Measurements from ENCODE around the gene SLC24A5.

Gene SLC24A5

DNA sequence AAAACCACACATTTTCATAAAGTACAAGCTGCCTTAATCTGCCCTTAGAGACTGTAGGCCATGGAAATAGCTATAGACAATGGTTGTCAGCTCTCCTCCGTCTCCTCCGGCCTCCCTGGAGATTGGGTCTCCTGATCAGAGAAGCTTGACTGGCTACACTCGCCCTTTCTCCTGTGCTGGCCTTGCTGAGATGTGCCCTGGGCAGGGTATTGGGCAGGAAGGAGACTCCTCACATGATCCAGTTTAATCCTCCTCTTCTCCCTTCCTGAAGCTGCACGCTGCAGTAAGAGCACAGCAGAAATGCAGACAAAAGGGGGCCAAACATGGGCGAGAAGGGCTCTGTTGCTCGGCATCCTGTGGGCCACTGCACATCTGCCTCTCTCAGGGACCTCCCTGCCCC lies at the start of gene SLC24A5:
Gene SLC24A5 (plus strand): TSS at position 246 of the 400 bp plus-strand sequence. CDS start 55 bp downstream, at position 301.
- H3K4me1 Mint-ChIP-seq = peaks cover 10% of the 10 kb centered on the region
- no peaks in the 10 kb centered on the region for H3K27me3 Mint-ChIP-seq (ENCODE audit: low read depth)
- no peaks in the 10 kb centered on the region for H3K9me3 Mint-ChIP-seq
- TF ChIP-seq, protein P1, sequence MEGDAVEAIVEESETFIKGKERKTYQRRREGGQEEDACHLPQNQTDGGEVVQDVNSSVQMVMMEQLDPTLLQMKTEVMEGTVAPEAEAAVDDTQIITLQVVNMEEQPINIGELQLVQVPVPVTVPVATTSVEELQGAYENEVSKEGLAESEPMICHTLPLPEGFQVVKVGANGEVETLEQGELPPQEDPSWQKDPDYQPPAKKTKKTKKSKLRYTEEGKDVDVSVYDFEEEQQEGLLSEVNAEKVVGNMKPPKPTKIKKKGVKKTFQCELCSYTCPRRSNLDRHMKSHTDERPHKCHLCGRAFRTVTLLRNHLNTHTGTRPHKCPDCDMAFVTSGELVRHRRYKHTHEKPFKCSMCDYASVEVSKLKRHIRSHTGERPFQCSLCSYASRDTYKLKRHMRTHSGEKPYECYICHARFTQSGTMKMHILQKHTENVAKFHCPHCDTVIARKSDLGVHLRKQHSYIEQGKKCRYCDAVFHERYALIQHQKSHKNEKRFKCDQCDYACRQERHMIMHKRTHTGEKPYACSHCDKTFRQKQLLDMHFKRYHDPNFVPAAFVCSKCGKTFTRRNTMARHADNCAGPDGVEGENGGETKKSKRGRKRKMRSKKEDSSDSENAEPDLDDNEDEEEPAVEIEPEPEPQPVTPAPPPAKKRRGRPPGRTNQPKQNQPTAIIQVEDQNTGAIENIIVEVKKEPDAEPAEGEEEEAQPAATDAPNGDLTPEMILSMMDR (IDR thresholded peaks at IDR 0.05; ENCODE audit: unreplicated experiment in 3 of 3) = no peak
- H3K27ac Mint-ChIP-seq = no peak within 1 kb of the TSS
- H3K4me3 Mint-ChIP-seq = no peak within 1 kb of the TSS
- no peaks in the 10 kb centered on the region for H3K36me3 Mint-ChIP-seq (ENCODE audit: low read depth)

DNA sequence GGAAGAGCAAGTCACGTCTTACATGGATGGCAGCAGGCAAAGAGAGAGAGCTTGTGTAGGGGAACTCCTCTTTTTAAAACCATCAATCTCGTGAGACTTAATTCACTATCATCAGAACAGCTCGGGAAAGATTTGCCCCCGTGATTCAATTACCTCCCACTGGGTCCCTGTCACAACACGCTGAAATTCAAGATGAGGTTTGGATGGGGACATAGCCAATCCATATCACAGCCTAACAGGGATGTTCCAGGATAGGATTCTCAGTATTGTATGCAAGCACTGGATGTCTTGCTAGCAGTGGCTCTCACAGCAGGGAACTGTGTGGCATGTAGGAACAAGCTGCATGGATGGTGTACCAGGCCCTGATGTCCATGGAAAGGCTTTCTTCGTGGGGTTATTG lies 47.8 kb upstream of the SLC24A5 start:
- TF ChIP-seq, protein P1 (IDR thresholded peaks at IDR 0.05; ENCODE audit: unreplicated experiment in 3 of 3) = no peak
- peaks cover 9% of the 10 kb centered on the region for H3K9me3 Mint-ChIP-seq
- H3K27me3 Mint-ChIP-seq (ENCODE audit: low read depth) = peaks cover 4% of the 10 kb centered on the region
- peak overlapping the region in 1 of 3 experiments; percentile 25 for H3K27ac Mint-ChIP-seq
- no peak overlapping the region for H3K4me3 Mint-ChIP-seq
- peaks cover 29% of the 10 kb centered on the region for H3K4me1 Mint-ChIP-seq
- H3K36me3 Mint-ChIP-seq (ENCODE audit: low read depth) = peaks cover 3% of the 10 kb centered on the region

DNA sequence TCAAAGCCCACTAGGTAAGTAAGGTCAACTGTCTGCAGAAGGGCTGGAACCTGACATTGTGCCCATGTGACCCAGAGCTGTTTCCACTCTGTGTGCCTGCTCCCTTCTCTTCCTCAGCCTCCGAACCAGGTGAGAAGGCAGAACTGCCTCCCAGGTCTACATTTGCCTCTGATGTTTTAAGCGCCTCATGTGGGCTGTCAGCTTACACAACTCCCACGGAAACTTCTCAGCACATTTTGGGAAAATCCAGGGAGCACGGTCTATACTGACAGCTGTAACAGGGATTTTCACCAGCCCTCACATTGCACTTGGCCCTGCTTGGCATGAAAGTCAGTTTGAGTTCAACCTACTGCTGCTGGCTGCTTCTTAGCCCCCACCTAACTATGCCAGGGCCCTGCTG lies 46.9 kb upstream of the SLC24A5 start:
- Mint-ChIP-seq H3K36me3 (ENCODE audit: low read depth) (peaks cover 3% of the 10 kb centered on the region), H3K27ac (no peak overlapping the region), H3K9me3 (peaks cover 9% of the 10 kb centered on the region), H3K4me3 (no peak overlapping the region), H3K4me1 (peaks cover 30% of the 10 kb centered on the region), H3K27me3 (ENCODE audit: low read depth) (peaks cover 4% of the 10 kb centered on the region)
- TF ChIP-seq, protein P1 (IDR thresholded peaks at IDR 0.05; ENCODE audit: unreplicated experiment in 3 of 3) = no peak

DNA sequence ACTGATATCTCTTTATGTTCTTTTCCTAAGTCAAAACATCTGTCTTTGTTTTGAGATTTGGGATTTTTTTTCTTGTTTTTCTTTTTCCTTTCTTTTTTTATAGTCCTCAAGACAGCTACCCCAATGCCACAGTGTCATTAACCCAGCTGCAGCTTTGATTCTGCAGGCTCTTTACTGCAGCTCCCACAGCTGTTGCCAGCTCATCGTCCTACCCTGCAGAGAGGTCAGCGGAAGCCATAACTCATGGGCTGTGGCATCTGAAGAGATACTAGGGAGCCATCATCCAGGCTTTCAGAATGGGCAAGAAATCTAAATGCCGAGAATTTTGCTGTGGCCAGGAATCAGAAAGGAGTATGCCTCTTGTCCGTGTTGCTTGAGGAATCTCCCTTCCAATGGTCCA lies 44.3 kb upstream of the SLC24A5 start:
- peaks cover 3% of the 10 kb centered on the region for H3K36me3 Mint-ChIP-seq (ENCODE audit: low read depth)
- H3K27me3 Mint-ChIP-seq (ENCODE audit: low read depth) = peaks cover 4% of the 10 kb centered on the region
- H3K4me3 Mint-ChIP-seq = no peak overlapping the region
- TF ChIP-seq, protein P1 (IDR thresholded peaks at IDR 0.05; ENCODE audit: unreplicated experiment in 3 of 3) = no peak
- H3K9me3 Mint-ChIP-seq = peaks cover 9% of the 10 kb centered on the region
- H3K27ac Mint-ChIP-seq = peak overlapping the region; percentile 31 to 83 (median 75)
- H3K4me1 Mint-ChIP-seq = peaks cover 34% of the 10 kb centered on the region

DNA sequence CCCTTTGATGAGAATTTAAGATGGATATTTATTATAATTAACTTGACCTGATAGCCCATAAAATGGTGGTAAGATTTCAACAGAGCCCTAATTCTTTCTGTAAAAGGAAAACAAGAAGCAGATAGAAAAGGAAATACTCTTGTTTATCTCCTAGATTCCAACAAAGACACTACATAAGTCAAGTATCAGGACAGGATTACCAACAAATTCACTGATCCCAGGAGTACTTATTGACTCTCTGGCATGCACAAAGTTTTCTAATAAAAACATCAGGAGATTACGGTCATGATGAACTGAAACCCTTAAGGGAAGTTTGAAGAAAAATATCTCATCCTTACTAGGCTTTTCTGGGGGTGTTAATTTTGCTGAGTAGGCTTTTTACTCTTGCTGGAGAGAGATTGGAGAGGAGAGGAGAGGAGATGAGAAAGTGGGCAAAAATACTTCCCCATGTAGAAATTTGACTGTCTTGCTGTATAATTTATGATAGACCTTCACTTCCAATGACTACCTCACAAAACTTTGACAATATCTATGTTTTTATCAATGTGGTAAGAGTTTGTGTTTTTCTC lies 43.1 kb upstream of the SLC24A5 start:
- peaks cover 34% of the 10 kb centered on the region for H3K4me1 Mint-ChIP-seq
- H3K36me3 Mint-ChIP-seq (ENCODE audit: low read depth) = peaks cover 3% of the 10 kb centered on the region
- H3K4me3 Mint-ChIP-seq = no peak overlapping the region
- peaks cover 8% of the 10 kb centered on the region for H3K9me3 Mint-ChIP-seq
- peaks cover 4% of the 10 kb centered on the region for H3K27me3 Mint-ChIP-seq (ENCODE audit: low read depth)
- H3K27ac Mint-ChIP-seq = peak overlapping the region; percentile 63 to 83 (median 67)
- TF ChIP-seq, protein P1 (IDR thresholded peaks at IDR 0.05; ENCODE audit: unreplicated experiment in 3 of 3) = no peak
